NCI-H510A (cell line): ENCODE data around the gene HNRNPH2.

Experiments
- DNase-seq: peaks from one replicate; lab custom pipeline; 2025; lab: John Stamatoyannopoulos, UW

Gene HNRNPH2

GRCh38 chrX:101462892-101463291 is 54.9 kb downstream of the HNRNPH2 start:
- DNase-seq, result no peak
